Peyer's patch (tissue), 4 donors: Measurements from ENCODE around the gene GNG13. TPM values are rescaled to one million over a fixed set of nuclear protein-coding genes. Genes with fewer than 3 reads are reported as not detected.

Source experiments
- DNase-seq, 3 donors: peaks; one replicate each; pipeline ENCODE4 v3.0.0-alpha.2; 2017 to 2019
- H3K27ac ChIP-seq, 4 donors: fragments of 200-600 bp; sonication (generic); one replicate each; pipeline ENCODE4 v1.5.1; 2016 to 2019
- H3K27me3 ChIP-seq, 2 donors: fragments of 200-600 bp; sonication (generic); one replicate each; pipeline ENCODE4 v1.5.1; 2019
- H3K36me3 ChIP-seq, 3 donors: fragments of 200-600 bp; sonication (generic); one replicate each; pipeline ENCODE4 v1.5.1; 2016 to 2019
- H3K4me1 ChIP-seq, 4 donors: fragments of 200-600 bp; sonication (generic); one replicate each; pipeline ENCODE4 v1.5.1; 2016 to 2019
- H3K4me3 ChIP-seq, 4 donors: fragments of 200-600 bp; sonication (generic); 1 replicate in 3 of 4; 2 replicates in 1 of 4; pipeline ENCODE4 v1.5.1; 2016 to 2019; ENCODE audit warnings: mild to moderate bottlenecking in 1 of 4
- H3K9me3 ChIP-seq, 4 donors: fragments of 200-600 bp; sonication (generic); one replicate each; pipeline ENCODE4 v1.5.1; 2016 to 2019; ENCODE audit warnings: mild to moderate bottlenecking in 1 of 4
- POLR2A ChIP-seq, 2 donors: fragments of 450-650 bp; IDR thresholded peaks; one replicate each; pipeline ENCODE4 v1.5.1; 2017; ENCODE audit warnings: antibody characterized with exemption in 2 of 2, mild to moderate bottlenecking in 2 of 2, moderate library complexity in 2 of 2
- total RNA-seq, 4 donors: library from RNA; depleted of rRNA; stranded (reverse); fragments of >200 nt; gene quantifications; one replicate each; pipeline ENCODE4 v1.1.0, GENCODE V29; 2016
- TF ChIP-seq, protein P1 (sequence below), 6 experiments: fragments of 450-650 bp in 4 of 6; fragments of 200-600 bp in 2 of 6; sonication (generic) in 1 of 6; IDR thresholded peaks; one replicate each; pipeline ENCODE4 v1.5.1; 2017 to 2019; ENCODE audit warnings: antibody characterized with exemption in 6 of 6, mild to moderate bottlenecking in 3 of 6, moderate library complexity in 1 of 6

Gene GNG13
- total RNA-seq, 4 donors from 2014 or later, result 1.9 TPM; not detected in 3

DNA sequence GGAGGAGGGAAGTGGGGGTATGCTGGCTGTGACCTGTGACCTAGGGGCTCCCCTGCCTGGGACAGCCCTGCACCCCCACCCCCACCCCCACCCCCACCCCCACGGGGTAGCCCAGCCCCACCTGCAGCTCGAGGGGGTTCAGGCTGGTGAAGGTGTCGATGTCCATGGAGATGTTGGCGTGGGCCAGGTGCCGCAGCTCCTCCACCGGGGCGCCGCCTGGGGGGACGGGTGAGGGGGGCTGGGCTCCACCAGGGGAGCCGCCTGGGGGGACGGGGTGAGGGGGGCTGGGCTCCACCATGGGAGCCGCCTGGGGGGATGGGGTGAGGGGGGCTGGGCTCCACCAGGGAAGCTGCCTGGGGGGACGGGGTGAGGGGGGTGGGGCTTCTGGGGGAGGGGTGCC is 30.1 kb downstream of the GNG13 start:
- TF ChIP-seq, protein P1, sequence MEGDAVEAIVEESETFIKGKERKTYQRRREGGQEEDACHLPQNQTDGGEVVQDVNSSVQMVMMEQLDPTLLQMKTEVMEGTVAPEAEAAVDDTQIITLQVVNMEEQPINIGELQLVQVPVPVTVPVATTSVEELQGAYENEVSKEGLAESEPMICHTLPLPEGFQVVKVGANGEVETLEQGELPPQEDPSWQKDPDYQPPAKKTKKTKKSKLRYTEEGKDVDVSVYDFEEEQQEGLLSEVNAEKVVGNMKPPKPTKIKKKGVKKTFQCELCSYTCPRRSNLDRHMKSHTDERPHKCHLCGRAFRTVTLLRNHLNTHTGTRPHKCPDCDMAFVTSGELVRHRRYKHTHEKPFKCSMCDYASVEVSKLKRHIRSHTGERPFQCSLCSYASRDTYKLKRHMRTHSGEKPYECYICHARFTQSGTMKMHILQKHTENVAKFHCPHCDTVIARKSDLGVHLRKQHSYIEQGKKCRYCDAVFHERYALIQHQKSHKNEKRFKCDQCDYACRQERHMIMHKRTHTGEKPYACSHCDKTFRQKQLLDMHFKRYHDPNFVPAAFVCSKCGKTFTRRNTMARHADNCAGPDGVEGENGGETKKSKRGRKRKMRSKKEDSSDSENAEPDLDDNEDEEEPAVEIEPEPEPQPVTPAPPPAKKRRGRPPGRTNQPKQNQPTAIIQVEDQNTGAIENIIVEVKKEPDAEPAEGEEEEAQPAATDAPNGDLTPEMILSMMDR (IDR thresholded peaks at IDR 0.05), result no peak
- no peak for TF ChIP-seq POLR2A (IDR thresholded peaks at IDR 0.05)
- H3K27me3 ChIP-seq, result no peaks in the 10 kb centered on the region

DNA sequence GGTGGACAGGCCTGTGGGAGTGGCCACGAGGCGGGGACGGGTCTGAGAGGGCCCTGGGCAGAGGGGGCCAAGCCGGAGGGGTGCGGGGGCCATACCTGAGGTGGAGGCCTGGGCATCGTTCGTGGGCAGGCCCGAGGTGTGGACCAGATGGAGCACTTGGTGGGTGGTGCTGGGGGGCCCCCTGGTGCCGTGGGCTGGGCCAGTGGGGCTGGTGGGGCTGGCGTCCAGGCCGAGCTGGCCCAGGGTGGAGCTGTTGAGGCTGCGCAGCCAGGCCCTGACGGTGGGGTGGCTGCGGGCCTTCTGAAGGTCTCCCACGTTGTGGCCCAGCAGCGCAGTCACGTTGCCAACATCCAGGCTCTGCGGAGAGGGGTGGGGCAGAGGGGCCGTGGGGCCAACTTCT is 30.6 kb downstream of the GNG13 start:
- no peaks in the 10 kb centered on the region for H3K4me1 ChIP-seq
- H3K27me3 ChIP-seq, result no peaks in the 10 kb centered on the region
- DNase-seq, result no peak
- no peaks in the 10 kb centered on the region for H3K36me3 ChIP-seq
- TF ChIP-seq POLR2A (IDR thresholded peaks at IDR 0.05), result no peak
- TF ChIP-seq, protein P1 (IDR thresholded peaks at IDR 0.05), result no peak
- no peak overlapping the region for H3K27ac ChIP-seq
- no peak overlapping the region for H3K4me3 ChIP-seq
- no peaks in the 10 kb centered on the region for H3K9me3 ChIP-seq

More for the DNA sequence above, 30.1 kb downstream of the GNG13 start:
- no peaks in the 10 kb centered on the region for H3K9me3 ChIP-seq
- no peak overlapping the region for H3K4me3 ChIP-seq
- no peak overlapping the region for H3K27ac ChIP-seq
- no peaks in the 10 kb centered on the region for H3K4me1 ChIP-seq
- DNase-seq, result no peak
- no peaks in the 10 kb centered on the region for H3K36me3 ChIP-seq

DNA sequence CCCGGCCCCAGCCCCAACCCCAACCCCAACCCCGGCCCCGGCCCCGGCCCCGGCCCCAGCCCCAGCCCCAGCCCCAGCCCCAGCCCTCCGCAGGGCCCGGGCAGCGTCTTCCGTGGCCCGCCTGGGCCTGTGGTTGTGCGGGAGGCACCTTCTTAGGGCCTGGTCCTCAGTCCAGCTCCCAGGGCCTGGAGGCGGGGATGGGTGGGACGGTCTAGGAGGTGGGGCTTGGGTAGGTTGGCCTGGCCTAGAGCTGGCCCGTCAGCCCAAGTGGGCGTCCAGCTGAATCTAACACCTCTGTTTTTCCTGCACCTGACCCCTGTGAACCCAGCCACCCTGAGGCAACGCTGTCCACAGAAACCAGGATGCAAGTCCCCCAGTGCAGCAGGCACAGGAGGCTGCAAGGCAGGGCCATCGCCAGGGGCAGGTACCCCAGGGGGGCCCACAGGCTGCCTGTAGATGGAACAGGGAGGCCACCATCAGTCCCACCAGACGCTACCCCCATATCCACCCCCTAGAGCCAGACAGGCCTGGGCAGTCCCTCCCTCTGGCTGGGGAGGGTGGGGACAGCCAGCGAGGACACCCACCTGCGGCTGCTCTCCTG is 31.2 kb downstream of the GNG13 start:
- H3K4me1 ChIP-seq, result no peaks in the 10 kb centered on the region
- no peaks in the 10 kb centered on the region for H3K9me3 ChIP-seq
- no peak overlapping the region for H3K27ac ChIP-seq
- H3K27me3 ChIP-seq, result no peaks in the 10 kb centered on the region
- no peaks in the 10 kb centered on the region for H3K36me3 ChIP-seq
- DNase-seq, result no peak
- TF ChIP-seq, protein P1 (IDR thresholded peaks at IDR 0.05), result no peak
- no peak for TF ChIP-seq POLR2A (IDR thresholded peaks at IDR 0.05)
- no peak overlapping the region for H3K4me3 ChIP-seq

DNA sequence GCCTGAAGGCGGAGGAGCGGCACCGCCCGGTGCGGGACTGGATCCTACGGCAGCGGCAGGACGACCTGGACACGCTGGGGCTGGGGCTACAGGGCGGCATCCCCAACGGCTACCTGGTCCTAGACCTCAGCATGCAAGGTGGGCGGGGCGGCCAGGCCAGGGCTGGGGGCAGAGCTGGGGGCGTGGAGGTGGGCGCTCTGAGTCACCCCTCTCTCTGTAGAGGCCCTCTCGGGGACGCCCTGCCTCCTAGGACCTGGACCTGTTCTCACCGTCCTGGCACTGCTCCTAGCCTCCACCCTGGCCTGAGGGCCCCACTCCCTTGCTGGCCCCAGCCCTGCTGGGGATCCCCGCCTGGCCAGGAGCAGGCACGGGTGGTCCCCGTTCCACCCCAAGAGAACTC is 32.1 kb downstream of the GNG13 start:
- Histone ChIP-seq H3K4me1 (no peaks in the 10 kb centered on the region), H3K4me3 (no peak overlapping the region), H3K27ac (no peak overlapping the region), H3K36me3 (no peaks in the 10 kb centered on the region), H3K9me3 (no peaks in the 10 kb centered on the region), H3K27me3 (no peaks in the 10 kb centered on the region)
- no peak for DNase-seq
- TF ChIP-seq POLR2A (IDR thresholded peaks at IDR 0.05), result no peak
- TF ChIP-seq, protein P1 (IDR thresholded peaks at IDR 0.05), result no peak

DNA sequence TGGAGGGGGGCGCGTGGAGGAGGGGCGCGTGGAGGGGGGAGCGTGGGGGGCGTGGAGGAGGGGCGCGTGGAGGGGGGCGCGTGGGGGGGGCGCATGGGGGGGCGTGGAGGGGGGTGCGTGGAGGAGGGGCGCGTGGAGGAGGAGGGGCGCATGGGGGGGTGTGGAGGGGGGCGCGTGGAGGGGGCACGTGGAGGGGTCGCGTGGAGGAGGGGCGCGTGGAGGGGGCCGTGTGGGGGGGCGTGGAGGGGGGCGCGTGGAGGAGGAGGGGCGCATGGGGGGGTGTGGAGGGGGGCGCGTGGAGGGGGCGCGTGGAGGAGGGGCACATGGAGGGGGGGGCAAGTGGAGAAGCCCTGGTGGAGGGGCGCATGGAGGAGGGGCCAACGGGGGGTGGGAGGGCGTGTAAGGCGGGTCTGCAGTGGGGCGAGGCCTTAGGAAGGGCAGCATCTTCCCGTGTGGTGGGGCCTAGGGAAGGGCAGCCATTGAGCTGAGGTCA is 32.7 kb downstream of the GNG13 start:
- Histone ChIP-seq H3K9me3 (no peaks in the 10 kb centered on the region), H3K4me3 (no peak overlapping the region), H3K27me3 (no peaks in the 10 kb centered on the region), H3K4me1 (no peaks in the 10 kb centered on the region), H3K36me3 (no peaks in the 10 kb centered on the region), H3K27ac (no peak overlapping the region)
- no peak for DNase-seq
- no peak for TF ChIP-seq POLR2A (IDR thresholded peaks at IDR 0.05)
- TF ChIP-seq, protein P1 (IDR thresholded peaks at IDR 0.05), result no peak
